GM15510 (cell line): ENCODE measurements around the gene OR6B1.

Experiments used
- POLR2A ChIP-seq: IDR thresholded peaks from 3 replicates; pipeline ENCODE4 v1.6.1; 2011; ENCODE audit warnings: borderline replicate concordance; ENCODE audit not compliant: insufficient read length; ENCODE audit errors: extremely low read depth

The OR6B1 gene

DNA sequence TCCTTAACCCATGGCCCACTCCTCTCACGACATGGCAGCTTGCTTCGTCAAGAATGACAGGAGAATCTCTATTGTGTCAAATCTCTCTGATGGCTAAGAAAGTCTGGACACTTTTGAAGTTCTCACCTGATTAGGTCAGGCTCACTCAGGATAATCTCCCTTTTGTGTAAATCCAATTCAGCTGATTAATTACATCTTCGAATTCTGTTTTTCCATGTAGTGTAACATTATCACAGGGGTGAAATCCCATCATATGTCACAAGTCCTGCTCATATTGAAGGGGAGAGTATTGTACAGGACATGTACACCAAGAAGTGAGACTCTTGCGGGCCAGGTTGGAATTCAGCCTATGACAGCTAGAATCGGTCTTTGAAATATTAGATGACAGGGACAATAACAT is 16.2 kb upstream of the OR6B1 start:
- no peak for TF ChIP-seq POLR2A

DNA sequence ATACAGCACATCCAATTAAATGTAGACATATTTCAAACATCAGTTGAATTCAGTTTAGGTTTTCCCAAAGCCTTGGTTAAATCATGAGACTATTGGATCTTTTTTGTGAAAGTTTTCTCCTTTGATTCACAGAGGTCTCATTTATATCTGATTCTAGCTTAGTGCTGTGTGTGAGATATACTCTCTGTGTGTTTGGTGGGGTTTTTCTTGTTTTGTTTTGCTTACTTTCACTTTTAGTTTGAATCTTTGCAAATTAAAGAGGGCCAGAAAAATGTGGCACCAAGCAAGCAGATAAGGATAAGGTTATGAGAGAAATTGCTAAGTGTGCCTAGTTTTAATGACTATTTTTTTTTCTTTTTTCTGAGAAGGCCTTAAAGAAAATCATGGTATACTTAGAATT is 12.6 kb upstream of the OR6B1 start:
- TF ChIP-seq POLR2A, result no peak

DNA sequence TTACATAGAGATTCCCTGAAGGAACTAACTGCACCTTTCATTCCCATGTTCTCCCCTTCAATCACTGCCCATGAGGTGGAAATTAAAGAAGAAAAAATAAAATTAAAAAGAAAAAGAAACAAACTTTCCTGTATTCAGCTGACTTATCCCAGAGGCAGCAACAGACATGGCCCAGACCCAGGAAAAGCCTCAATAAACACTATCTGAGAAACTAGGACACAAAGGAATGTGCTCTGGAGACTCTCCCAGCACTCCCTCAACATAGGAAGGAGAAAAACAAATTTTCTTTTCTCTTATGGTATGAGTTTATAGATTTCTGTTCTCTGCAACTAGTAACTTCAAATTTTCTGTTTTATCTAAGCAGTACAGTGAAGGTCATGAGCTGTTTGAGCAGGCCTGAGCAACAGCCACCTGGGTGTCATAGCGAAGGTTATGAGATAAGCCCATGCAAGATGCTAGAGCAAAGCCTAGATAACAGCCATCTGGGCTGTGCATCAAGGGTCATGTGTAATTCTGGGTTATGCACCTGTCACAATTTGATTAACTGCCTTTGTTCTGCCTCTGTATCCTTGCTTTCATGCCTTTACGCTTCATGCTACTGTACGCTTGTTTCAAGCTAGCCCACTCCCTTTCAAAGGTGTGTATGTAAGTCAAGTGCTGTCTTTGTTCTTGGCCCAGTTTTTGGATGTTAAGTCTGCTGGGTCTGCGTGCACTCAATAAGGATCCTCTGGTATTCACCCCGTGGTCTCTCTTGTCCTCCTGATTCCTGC is 11.0 kb upstream of the OR6B1 start:
- TF ChIP-seq POLR2A, result no peak

DNA sequence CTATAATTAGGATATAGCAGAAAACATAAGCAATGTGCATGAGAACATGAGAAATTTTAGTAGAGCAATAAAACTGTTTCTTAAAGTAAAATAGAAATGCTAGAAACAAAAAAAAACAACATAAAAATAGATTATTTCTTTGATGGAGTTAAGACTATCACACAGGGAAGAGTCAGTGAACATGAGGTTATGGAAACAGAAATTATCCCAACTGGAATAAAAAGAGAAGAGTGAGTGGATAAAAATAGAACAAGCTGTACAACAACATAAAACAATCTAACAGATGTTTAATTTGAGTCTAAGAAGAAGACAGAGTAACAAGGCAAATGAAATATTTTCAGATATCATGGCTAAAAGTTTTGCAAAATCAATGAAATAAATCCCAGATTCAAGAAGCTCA is 7.5 kb upstream of the OR6B1 start:
- no peak for TF ChIP-seq POLR2A

DNA sequence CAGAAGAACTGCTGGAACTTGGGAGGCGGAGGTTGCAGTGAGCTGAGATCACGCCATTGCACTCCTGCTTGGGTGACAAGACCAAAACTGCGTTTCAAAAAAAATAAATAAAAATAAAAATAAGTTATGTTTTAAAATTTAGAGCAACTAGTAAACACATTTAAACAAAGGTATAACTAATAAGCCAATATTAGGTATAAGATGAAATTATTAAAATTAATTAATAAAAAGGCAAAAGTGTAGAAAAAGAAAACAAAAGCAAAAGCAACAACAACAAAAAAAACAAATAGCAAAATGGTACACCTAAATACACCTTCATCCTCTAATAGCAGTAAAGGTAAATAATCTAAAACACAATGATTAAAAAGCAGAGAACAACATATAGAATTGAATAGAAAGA is 6.2 kb upstream of the OR6B1 start:
- TF ChIP-seq POLR2A, result no peak

DNA sequence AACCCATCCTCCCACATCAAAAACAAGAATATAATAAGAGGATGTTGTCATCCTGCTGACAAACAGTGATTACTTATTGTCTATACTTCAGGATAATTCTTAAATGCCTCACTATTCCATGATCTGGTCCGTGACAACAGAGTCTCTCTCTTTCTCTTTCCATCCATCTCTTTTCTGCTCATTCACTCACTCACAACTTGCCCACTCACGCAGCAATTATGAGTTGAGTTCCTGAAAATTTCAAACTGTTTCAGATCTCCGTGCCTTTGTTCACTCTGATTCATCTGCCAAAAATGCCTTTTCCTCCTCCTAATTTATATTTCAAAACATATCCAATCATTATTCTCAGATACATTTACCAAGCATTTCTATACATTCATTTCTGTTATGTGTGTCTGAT is 1.4 kb downstream of the OR6B1 start:
- no peak for TF ChIP-seq POLR2A

DNA sequence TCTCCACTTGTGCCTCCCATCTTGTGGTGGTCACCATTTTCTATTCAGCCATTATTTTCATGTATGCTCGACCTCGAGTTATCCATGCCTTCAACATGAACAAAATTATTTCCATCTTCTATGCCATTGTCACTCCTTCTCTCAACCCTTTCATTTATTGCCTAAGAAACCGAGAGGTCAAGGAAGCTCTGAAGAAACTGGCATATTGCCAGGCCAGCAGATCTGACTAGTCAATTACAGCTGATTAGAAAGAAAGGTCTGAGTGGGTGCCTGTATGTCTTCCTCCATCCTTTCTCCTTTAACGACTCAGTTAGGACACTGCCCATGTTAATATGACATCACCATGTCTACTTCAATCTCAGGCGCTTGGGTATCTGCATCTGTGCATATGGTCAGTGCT is 4.6 kb downstream of the OR6B1 start:
- TF ChIP-seq POLR2A, result no peak

DNA sequence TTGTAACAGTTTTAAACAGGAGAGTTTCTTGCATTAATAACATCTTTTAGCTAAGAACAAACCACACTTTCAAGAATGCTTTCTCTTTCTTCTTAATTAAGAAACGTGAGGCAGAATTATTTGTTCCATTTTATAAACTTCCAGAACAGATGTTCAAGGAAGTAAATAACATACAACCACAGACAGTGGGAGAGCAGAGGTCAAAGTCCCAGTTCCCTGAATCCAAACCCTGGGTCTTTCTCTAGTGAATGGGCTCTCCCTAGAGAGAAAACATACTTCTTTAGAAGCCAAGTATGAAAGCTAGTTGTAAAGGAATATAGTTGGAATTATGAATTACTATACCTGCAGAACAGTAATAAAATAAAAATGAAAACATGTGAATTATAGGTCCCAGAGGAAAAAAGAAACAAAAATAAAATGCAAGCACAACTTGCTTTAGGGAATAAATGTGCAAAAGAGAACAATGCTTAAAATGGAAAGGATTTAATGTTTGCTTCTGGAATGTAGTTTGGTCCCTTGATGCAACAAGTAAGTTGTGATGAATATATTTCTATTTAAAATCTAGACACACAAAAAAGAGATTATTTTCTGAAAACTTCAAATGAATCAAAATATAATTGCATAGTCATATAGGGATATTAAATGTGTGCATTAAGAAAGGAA is 6.0 kb downstream of the OR6B1 start:
- no peak for TF ChIP-seq POLR2A

DNA sequence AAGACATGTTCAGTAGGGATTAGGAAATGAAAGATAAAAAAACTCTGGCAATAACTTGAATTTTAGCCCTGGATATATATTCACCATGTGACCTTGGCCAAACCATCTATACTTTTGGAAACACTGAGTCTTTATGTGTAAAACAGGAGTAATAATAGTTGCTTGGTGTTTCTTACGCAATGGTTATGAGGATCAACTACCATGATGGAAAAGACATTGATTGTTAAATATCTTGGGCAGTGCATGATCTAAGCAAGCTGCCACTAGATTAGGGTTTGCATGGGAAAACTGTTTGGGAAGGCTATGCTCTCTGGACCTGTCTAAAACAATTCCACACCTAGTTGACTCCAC is 6.5 kb downstream of the OR6B1 start:
- TF ChIP-seq POLR2A, result no peak

DNA sequence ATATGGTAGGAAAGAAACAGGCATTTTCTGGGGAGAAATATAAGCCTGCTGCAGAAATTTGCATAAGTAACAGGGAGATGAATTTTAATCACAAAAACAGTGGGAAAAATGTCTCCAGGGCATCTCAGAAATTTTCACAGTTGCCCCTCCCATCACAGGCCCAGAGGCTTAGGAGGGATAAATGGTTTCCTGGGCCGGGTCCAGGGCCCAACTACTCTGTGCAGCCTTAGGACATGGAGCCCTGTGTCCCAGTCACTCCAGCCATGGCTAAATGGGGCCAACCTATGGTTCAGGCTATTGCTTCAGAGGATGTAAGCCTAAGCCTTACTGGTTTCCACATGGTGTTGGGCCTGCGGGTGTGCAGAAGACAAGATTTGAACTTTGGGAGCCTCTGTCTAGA is 9.2 kb downstream of the OR6B1 start:
- no peak for TF ChIP-seq POLR2A

DNA sequence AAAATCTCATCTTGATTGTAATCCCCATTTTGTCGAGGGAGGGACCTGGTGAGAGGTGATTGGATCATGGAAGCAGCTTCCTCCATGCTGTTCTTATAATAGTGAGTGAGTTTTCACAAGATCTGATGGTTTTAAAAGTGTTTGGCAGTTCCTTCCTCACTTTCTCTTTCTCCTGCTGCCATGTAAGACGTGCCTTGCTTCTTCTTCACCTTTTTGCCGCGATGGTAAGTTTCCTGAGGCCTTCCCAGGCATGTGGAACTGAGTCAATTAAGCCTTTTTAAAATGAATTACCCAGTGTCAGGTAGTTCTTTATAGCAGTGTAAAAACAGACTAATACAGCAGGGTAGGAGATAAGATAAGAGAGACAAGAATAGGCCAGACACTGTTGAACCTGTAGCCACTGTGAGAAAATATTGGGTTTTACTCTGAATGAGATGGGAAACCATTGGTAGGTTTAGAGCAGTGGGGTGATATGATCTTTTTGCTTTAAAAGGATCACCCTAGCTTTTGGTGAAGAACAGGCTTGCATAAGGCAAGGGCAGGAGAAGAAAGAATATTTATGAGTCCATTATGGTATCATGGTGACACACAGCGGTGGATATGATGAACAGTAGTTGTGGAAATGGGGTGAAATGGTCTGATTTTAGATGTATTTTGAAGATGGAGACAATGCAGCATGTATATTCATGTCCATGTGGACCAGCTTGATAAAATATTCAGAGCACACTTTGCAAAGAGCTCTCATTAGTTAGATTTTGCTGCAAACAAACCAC is 11.5 kb downstream of the OR6B1 start:
- TF ChIP-seq POLR2A, result no peak

DNA sequence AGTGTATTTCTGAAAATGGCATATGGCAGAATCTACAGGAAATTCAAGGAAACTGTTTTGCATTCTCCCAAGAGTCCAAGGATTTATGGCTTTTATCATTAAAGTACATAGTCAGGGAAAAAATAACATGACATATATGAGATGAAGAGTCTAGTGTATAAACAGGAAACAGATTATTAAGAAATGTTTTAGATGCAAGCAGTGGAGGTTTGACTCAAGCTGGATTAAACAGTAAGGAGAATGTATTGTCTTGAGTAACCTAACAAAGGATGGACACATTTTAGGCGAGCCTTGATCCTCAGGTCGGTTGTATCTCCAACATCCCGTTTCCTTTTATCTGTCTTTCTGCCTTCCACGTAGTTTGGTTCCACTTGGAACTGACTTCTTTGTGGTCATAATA is 17.9 kb downstream of the OR6B1 start:
- no peak for TF ChIP-seq POLR2A

DNA sequence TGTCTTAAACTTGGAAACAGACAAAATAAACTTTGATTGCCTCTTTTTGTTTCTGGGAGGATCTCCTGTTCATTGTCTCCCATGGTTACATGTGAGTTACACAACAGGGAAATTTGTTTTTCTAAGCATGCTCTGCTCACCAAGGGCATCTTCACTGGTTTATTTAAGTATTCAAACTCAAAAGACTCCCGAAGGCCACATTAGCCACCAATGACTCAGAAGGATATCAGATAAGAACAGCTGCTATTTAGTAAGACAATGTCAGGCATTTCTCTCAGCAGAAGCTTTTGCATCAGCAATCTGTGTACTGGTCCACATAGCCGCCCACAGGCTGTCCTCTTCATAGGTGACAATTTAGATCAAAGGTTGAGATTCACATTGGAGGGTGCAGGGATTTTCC is 19.3 kb downstream of the OR6B1 start:
- no peak for TF ChIP-seq POLR2A

DNA sequence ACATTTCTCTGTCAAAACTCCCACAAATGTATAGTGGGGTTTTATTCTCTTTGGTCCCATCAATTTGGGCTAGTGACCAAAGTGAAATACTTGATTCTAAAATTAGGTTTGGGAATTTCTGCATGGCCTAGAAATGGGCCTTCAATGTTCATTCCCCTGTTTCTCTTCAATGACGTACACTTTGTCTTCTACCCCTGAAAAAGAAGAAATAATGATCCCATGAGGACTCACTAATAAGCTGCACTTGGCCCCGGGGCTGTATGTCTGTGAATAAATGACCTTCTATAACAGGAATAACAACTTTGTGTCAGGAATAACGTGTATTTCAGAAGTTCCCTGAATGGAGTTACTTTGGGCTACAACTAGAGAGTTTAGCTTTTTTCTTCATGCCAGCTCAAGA is 20.2 kb downstream of the OR6B1 start:
- TF ChIP-seq POLR2A, result no peak

DNA sequence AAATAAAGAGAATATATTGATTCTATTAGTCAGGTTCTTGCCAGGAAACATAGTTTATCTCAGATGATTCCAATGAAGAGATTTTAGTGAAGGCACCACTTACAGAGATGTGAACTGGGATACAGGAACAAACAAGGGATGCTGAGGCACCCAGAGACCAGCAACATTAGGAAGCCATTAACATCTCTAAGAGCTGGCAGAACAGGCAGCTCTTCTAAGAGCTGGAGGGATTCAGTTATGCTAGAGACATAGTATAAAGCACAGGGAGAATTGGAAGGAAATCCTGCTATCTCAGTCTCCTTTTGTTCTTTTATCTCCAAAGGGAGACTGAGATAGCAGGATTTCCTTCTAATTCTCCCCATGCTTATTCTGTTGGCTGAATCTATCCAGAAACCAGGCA is 22.0 kb downstream of the OR6B1 start:
- TF ChIP-seq POLR2A, result no peak
